ENCODE data around the gene COMMD10.

COMMD10 gene

DNA sequence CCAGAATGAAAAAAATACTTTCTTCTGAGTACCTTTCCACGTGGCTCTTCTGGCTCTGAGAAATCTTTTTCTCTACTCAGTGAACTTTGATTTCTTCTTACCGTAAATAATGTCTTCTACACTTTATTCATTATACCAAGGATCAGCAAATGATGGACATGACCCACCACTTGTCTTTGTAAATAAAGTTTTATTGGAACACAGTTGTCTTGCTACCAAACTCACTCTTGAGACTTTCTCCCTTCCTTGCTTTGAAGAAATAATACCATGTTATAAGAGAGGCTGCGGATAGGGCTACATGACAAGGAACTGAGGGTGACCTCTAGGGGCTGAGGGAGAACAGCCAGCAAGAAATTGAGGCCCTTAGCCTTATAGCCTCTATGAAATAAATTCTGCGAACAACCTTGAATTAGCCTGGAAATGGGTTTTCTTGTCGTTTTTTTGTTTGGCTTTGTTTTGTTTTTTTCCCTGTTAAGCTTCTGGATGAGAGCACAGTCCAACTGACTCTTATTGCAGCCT lies 212.5 kb downstream of the COMMD10 start:
- DNase-seq = no peak

DNA sequence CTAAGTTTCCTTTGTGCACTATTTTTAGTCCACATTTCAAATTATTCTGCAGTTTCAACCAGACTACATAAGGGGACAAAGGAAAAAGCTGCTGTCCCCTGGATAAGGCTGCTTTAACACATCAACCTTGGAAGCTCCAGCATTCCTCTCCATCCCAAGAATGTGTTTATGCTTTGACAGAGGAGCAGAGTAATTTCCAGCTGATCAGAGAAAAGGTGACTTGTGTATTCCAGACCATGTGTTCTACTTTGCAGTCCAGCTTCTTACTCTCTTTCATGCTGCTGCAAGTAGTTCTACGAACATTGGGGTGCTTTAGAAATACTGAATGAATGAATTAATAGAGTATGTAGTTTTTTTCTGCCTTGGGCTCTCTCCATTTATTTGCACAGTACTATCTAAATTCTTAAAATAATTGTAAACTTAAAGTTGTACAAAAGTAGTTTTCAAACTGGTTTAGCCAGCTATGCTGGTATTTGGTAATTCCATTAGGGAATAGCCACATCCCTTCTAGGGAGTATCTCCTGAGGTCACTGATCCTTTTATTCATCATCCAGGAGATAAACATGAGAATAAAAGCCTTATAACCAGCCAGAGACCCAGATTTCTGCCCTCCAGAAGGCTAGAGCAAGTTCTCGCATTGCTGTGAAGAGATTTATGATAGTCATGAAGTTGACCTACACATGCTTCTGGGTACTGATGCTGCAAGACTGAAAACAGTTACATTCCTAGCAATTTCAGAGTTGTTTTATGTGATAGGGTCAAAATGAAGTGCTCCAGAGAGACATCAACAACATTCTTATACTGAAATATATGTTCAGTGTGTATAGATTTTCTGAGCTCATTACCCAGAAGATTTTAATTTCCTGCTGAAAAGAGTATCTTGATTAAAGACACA lies 215.2 kb downstream of the COMMD10 start:
- DNase-seq = no peak

DNA sequence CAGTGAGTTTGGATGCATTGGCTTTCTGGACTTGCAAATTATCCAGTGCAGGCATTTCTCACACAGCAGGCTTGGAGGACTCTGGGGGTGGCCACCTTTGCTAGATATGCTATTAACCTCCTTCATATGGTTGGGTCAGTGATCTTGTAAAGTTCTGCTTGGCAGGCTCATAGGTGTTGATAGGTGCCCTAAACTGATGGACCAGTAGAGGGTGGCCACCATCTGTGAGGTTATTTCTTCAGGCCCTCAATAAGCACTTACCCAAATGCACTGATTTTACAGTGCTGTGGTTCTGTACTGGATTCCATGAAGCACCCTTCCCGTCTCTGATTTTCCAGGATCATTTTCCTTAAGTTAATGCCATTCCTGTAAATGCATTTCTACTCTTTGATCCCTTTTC lies 216.3 kb downstream of the COMMD10 start:
- DNase-seq = no peak

DNA sequence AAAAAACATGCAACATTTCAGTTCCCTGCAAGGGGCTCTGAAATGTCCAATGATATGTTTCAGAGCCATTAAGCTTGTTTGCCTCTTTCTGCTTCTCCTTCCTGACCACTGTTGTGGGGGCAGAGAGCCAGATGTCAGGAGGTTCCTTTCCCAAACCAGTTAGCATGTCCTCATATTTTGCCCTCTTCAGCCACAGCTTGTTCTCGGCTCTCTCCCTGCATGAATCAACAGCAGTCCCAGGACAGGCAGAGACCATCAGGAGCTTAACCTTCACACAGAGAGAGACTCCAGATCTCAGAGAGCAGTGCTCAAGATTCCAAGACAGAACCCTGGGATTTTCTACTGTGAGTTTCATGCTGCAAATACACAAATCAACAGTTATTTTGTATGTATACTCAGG lies 218.5 kb downstream of the COMMD10 start:
- DNase-seq = no peak

DNA sequence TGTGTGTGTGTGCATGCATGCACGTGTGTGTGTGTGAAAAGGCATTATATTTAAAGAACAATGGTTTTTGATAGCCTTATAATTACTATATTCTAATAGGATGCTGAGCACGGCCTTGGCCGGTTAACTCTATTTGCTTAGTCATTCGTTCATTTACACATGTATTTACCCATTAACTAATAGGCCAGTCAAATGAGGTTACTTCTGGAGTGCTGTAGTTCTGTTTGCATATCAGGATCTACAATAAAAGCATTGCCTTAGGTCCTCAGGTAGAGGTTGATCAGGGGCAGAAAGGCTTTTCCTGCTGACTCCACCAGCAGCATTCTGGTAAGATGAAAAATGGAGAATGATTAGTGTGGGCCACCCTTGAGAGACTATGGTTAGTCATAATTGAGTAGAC lies 219.0 kb downstream of the COMMD10 start:
- DNase-seq = no peak

DNA sequence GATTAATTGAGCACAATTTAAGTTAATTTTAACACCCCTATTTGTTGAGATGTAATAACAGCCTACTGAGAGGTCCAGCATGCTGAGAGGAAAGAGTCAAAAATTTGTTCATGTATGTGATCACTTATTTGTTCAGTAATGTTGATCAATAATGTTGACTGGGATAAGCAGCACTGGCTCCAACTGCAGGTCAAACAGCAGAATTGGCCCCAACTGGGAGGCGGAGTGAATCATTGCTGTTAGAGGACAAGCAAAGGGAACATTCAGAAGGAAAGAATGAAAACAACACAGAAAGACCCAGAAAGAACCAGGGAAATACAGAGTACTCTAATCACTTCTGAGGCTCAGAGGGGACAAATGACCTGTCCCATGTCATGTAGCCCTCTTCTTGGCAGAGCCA lies 221.1 kb downstream of the COMMD10 start:
- DNase-seq = no peak

DNA sequence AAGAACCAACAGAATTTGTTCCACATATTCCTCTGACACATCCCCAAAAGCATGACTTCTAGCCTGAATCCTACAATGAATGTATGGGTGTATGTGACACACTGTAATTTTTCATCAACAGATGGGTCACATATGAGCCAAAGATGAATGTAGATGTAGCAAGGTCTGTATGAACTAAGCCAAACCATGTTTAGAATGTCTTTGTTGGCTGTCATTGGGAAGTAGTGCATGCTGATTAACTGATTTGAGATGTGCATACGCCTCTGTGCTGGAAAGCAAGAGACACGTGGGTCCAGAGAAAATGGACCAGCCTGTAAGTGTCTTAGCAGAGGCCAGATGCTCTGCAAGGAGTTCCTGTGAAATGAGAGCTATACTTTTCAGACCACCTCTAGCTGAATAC lies 222.0 kb downstream of the COMMD10 start:
- no peak for DNase-seq

DNA sequence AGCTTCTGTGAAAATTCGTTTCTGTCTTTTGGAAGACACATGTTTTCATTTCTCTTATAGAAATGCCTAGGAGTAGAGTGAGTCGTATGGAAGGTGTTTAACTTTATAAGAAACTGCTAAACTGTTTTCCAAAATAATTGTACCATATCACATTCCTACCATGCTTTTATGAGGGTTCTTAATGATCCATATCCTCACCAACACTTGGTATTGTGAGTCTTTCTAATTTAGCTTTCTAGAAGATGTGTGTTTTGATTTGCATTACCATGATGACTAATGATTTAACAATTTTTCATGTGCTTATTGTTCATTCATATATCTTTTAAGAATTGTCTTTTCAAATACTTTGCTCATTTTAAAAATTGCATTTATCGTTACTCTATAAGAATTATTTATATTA lies 223.6 kb downstream of the COMMD10 start:
- DNase-seq = no peak

DNA sequence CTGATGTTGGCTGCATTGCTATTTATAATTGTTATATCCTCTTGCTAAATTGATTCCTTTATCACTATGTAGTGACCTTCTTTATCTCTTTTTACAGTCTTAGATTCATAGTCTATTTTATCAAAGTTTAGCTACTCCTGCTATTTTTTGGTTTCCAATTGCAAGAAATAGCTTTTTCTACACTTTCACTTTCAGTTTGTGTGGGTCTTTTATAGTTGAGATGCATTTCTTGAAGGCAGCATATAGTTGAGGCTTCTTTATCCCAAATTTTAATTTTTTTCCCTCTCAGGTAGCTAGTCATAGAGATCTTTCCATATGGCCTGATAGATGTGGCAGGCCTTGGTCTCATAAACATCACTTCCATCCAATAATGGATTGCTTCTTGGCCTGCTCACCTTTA lies 228.5 kb downstream of the COMMD10 start:
- DNase-seq = no peak

DNA sequence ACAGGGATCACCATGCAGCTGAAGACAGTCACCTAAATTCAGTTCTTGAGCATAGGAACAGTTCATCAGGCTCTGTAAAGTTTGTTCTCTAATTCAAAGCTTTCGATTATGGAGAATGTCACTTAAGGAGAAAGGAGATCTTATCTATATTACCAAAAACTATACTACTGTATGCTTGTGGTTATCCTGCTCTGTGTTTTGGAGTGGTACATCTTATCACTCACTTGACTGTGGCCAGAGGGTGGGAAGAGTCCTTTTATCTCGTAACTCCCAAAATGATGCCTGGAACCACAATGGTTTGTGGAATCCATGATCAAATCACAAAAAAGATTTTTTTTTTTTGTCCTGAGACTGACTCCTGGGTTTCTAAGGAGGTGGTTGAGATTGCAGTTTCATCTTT lies 230.7 kb downstream of the COMMD10 start:
- no peak for DNase-seq

DNA sequence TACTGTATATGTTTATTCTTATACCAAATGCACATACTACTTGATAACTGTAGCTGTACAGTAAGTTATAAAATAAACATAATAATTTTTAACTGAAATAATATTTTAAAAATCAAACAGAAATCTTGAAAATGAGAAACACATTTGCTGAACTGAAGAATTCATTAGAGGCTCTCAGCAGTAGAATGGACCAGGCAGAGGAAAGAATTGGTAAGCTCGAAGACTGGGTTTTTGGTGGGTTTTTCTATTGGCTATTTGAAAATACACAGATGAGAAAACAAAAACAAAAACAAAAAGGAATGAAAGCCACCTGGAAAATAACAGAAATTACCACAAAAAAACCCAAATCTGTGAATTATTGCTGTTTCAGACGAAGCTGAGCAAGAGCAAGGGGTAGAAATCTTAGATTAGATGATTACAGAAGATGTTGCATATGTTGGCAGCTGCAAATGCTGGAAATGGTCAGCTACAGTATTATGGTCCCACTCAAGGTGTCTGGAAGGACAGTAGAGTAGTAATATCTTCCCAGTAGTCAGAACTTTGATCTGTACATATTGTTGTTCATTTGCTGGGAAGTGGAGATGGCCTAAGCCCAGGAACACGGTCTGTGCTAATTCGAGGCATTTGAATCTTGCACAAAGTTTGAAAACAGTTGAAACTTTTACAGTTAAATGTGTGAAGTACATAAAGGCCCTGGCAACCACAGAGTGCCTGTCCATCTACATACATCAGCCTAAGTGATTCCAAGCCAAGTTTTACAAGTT lies 233.4 kb downstream of the COMMD10 start:
- no peak for DNase-seq

DNA sequence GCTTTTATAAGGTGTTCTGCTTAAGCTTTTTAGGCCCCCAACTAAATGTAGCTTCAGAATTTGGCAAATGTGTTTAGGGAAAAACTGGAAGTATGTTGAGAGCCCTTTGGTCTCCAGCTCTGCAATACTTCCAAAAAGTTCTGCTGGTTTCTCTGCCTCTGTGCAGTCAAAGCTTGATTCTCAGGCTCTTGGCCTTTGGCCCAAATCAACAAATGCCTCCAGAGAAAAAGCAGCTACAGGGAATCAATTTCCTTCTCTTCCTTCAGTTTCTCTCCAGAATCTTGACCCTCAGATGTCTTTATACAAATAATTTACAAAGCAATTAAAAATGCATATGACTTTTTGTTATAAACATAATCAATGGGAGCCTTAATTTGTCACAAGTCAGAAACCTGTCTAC lies 235.7 kb downstream of the COMMD10 start:
- DNase-seq = no peak

DNA sequence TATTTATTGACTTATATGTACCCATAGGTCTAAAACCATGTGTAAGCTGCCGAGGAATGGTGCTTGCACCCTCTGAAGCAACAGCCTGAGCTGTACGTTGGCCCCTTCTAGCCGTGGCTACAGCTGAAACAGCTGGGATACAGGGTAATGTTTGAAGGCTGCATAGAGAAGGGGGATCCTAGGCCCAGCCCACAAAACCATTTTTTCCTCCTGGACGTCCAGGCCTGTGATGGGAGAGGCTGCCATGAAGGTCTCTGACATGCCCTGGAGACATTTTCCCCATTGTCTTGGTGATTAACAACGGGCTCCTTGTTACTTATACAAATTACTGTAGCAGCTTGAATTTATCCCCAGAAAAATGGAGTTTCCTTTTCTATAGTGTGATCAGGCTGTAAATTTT lies 244.7 kb downstream of the COMMD10 start:
- DNase-seq = no peak

DNA sequence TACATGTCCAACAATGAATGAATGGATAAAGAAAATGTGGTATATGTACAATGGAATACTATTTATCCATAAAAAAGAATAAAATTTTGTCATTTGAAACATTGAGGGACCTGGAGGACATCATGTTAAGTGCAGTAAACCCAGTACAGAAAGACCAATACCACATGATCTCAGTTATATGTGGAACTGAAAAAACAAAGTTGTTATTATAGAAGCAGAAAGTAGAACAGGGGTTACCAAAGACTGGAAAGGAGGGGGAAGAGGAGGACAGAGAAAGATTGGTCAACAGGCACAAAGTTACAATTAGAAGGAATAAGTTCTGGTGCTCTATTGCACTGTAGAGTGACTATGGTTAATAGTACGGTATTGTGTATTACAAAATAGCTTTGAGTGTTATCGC lies 256.0 kb downstream of the COMMD10 start:
- DNase-seq = no peak
